ENCODE data around the gene MRPL39.

- no peak for TF ChIP-seq CTCF (conservative IDR thresholded peaks at IDR 0.05)
- TF ChIP-seq ZFX (IDR thresholded peaks at IDR 0.05): no peak
Observed at GRCh38 chr21:25646474-25646873, 39.2 kb upstream of the MRPL39 start.

Data from C4-2B (cell line).